ENCODE data around the gene C2orf78.
"Not testable (repeated sequence)": the region's sequence is repeated elsewhere in the genome, so short reads cannot be mapped to it uniquely, and the experiment has no call there.

The C2orf78 gene

DNA sequence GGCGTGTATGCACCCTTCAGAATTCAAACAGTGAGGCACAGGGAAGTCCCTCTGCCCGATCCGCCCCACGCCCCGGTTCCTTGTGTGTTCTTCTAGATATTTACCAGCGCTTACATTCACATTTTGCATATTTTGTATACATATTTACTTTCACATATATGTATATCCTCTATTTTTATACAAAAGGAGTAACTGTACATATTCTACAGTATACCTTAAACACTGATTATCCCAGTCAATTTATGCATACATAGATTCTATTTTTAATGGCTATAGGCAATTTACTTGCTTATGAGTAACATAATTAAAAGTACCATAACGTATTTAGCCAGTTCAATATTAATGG lies 3.8 kb upstream of the C2orf78 start:
- no peak for DNase-seq

DNA sequence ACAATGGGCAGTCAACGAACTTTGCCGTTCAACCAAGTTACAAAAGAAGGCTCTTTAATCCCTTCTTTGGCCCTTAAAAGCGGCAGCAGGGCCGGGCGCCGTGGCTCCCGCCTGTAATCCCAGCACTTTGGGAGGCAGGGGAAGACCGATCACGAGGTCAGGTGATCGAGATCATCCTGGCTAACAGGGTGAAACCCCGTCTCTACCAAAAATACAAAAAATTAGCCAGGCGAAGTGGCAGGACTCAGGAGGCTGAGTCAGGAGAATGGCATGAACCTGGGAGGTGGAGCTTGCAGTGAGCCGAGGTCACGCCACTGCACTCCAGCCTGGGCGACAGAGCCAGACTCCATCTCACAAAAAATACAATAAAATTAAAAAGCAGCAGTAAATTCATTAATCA lies 581 bp upstream of the C2orf78 start:
- DNase-seq, result not testable (repeated sequence)

DNA sequence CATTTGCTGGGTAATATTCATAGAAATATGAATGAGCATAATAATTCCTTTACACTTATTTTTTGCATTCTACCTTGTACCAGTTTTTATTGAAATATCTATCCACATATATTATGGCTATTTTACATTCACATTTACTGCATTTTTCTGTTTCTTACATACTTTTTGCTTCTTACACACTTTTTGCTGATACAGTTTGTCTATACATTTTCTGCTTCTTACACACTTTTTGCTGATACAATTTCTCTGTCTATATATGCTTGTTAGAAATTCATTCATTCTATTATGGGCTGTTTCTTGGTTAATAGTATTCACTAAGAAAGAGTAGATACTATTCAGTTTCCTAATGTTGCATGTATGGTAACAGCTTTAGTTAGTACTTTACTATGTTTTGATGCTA lies 27.9 kb downstream of the C2orf78 start:
- no peak for DNase-seq

DNA sequence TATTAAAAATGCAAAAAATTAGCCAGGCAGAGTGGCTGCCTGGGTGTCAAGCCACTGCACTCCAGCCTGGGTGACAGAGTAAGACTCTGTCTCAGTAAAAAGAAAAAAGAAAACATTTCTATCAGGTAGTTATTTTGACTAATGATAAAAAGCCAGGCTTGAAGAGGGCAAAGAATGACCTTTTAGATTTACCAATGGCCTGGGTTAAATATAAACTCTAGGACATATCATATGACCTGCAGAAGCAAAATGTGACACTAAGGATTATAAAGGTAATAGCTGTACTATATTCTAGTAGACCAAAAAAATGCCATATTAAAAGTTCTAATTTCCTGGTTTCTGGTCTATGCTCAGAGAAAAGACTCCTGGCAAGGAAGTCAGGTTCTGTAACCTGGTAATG lies 28.7 kb downstream of the C2orf78 start:
- DNase-seq, result no peak

DNA sequence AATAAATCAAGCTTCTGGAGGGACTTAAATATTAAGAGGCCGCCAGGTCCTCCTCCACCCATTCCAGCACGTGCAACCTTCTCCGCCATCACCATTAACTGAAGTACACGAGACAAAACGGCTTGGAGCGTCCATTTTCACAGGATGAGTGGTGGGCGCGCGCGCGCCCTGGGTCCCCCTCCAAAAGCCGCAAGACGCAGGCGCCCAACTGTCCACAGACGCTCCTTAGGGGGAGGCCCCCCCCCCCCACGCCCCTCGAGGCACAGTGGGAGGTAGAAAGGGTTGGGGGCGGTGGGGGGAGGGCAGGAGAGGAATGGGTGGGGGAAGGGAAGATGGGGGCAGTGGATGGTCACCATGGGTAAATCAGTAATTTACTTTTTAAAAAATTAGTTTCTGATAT lies 34.3 kb downstream of the C2orf78 start:
- no peak for DNase-seq

DNA sequence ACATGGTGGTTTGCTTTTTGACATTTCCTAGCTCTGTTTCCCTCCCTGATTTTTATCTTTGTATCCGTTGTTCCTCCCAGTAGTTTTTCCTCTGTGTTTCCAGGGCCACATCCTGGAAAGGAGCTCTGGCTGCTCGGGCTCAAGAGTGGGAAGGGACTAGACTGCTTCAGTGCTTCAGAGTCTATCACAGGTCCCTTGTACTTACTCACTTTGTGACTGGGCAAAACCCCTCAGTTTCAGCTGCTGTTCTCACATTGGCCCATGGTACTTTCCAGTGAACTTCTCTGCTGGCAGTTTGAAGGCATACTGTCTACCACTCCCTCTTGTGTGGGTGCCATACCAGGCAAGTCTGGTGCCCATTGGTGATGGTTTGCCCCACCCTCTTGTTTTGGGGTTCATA lies 37.2 kb downstream of the C2orf78 start:
- no peak for DNase-seq

DNA sequence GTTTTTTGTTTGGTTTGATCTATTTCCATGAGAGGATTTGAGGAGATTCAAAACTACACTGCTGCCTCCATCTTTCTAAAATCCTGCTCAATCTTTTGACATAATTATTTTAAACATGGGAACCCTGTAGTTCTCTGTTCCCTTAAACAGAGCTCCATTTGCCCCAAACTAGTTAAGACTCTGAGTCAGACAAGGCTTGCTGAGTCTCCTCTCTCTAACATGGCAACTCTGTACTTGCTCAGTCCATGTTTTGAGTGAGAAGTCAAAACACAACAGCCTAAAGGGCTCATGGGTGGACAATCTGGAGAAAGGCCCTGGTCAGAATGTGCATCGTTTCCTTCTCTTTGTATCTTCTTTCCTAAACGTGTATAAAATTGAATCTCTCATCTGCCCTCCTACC lies 37.7 kb downstream of the C2orf78 start:
- no peak for DNase-seq

DNA sequence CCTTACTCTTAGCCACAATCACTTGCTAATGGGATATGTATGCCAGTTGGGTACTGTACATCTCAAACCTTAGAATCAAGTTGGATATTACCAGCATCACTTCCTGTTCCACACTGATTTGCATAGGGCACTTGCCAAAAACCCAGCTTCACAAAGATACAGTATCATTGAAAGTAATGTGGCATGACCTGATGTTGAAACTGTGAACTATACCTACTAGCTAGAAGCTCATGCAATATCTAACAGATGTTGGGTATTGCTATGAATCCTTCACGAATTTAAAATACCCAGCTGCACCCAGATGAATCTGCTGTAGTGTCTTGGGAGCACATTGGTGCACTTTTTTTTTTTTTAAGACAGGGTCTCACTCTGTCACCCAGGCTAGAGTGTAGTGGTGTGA lies 38.3 kb downstream of the C2orf78 start:
- no peak for DNase-seq

DNA sequence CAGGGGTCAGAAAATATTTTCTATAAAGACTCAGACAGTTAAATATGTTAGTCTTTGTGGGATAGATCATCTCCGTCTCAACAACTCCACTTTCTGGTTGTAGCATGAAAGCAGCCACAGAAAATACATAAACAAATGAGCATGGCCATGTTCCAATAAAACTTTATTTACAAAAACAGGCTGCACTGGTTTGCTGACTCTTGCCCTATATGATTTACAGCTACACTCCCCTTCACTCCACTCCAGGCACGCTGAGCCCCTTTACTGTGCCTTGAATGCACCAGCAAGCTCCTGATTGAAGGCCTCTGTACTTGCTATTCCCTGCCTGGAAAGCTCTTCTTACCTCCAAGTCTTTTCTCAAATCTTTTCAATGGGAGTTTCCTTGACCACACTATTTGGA lies 39.0 kb downstream of the C2orf78 start:
- no peak for DNase-seq

DNA sequence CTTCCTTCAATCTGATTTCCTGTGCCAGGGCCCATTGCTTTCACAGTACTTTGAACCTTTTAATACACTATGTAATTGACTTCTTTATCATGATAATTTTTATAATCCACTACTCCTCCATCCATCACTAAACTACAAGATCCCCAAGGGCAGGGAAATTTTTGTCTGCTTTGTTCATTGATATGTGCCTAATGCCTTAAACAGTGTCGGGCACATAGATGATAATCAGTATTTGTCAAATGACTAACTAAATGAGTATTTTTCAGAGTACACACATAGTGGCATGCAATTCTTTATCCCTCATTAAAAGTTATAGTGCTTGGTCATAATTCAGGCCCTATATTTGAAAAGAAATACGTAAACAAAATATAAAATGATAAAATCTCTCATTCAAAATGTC lies 39.4 kb downstream of the C2orf78 start:
- no peak for DNase-seq

DNA sequence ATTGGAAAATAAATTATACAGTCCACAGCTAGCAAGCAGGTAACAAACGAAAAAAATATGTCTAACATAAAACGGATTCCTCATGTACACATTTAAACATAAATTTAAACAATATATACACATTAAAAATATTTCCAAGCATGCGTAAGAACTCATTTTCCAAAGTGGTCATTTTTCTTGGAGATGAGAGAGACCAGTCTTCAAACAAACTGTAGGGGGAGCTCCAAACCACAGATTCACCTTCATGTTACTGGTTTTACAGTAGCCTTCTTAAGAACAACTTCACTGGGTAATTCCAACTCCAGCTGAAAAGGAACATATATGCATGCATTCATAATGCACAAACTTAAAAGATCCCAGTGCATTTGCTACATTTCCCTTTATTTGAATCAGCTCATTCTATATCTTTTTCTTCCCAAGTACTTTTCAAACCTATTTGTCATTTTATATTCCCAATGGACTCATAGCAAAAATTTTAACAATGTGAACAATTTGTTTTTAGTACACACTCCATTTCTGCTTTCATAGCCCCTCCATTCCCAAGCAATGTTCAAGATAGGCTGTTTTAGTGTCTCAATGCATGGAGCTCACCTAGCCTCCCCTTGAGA lies 40.0 kb downstream of the C2orf78 start:
- peak; percentile 76 to 79 for DNase-seq

DNA sequence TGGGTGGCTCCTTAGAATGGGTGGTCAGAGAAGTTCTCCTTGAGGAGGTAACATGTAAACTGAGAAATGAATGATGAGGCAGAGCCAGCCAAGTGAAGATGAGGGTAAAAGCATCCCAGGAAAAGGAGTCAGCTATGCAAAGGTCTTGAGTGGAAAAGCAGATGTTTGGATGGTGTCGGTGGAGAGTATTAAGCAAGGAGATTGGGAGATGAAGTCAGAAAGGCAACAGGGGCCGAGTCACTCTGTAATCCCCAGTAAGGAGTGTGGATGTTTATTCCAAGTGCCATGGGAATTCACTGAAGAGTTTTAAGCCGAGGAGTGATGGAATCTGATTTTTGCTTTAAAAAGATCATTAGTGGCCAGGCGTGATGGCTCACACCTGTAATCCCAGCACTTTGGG lies 41.4 kb downstream of the C2orf78 start:
- DNase-seq, result no peak

DNA sequence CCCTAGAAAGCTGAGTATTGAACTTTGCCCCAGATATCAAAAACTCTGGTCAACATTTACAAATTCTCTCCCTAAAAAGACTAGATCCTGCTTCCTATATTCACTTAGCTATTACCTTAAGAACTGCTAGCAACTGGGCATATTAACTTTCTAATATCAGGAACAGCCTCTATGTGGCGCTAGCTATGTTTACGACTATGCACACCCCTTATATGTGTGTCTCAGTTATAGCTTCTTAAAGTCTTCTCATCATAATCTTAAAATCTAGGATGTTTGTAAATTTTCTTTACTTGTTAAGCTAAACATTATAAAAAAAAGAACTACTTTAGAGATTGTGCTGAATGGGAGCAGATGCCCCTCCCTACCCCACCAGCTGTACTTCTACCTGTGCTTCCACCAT lies 43.0 kb downstream of the C2orf78 start:
- peak; percentile 54 to 66 for DNase-seq

DNA sequence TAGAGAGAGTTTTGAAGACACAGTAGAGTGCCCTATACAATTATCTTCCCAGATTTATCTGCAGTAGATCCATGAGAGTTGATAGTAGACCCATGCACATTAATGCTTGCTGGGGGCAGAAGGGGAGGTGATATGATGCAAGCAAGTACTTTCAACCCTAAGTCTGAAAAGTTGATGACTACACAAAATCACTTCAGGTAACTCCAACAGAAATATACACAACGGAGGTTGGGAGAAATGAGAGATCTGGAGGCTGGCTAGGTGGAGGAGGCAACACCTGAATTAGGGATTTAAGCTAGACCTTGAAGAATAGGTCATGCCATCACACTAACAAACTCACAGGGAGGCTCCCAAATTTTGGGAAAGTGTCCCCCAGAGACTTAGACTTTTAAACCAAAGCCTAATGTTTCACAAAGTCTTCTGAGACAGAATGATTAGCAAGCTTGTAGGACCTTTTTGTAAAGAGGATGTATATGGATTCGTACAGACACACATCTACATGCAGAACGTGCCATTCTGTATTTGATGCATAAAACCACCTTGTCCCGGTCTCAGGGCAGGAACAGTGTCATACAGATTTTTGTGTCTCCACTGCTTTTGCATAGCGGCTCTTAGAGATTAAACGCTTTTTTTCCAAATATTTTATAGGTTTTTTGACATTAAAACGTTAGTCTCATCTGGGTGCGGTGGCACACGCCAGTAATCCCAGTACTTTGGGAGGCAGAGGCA lies 43.8 kb downstream of the C2orf78 start:
- DNase-seq, result no peak

DNA sequence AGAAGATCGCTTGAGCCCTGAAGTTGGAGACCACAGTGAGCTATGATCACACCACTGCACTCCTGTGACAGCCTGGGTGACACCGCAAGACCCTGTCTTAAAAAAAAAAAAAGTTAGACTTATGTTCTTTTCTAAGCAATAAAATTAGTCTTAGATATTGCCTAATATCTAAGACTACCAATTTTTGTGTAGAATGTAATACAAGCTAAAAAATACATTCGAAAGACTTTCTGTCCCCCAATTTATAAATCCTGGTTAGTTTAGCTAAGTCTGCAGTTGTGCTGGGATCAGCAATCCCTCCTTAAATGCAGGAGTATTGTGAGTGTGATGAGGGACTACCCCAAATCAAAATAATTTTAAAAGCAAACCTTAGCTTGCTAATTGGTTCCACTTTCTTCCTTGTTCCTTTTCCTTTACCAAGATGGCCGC lies 44.4 kb downstream of the C2orf78 start:
- no peak for DNase-seq

DNA sequence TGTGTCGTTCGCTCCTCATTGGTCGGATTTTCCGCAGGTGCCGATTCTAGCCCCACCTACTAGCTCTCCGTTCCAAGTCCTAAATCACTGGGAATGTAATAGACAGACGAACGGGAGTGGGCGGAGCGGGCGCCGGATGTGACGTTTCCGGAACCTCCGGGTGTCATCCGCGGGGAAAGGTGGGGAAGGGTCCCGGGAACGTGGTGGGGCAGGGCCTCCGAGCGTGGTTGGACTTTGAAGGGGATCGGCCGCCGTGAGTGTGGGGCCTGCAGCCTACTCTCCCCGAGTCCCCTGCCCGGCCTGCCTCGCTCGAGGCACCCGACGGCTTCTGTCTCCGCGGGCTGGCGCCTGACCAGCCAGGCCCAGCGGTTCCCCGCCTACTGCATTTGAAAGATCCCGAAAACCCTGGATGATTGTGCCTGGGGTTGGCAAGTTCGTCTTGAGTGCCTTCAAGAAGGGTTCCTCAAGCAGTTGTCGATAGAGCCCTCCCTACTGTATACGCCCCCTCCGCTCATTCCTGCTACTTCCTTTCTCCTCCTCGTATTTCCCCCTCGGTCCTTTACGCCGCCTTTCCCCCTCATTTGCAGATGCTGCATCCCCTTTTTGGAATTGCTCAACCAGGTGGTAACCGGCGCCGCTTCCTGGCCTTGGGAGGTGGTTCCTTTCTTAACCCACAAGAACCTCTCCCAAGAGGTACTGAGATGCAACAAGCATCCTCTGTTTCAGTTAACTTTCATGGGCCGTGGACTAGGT lies 45.0 kb downstream of the C2orf78 start, which contains the start of gene STAMBP:
Gene STAMBP (plus strand): TSS at position 144 of the 753 bp plus-strand sequence. CDS start 1,896 bp downstream, outside the sequence.
- DNase-seq, result peak; percentile 98

DNA sequence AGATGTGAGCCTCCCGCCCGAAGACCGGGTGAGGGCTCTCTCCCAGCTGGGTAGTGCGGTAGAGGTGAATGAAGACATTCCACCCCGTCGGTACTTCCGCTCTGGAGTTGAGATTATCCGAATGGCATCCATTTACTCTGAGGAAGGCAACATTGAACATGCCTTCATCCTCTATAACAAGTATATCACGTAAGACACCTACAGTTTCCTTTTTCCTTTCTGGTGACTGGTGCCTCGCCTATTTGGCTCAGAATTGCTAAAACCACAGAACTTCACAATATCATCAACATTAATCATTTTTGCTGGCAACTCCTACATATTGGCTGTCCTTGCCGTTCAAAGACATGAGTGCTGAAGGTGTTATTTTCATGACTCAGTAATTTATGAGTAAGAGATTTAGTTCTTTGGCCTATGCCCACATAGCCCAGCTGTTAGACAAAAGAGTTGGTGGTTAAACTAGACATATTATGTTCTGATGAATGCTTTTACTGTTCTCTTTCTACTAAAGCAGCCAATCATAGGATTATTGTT lies 47.0 kb downstream of the C2orf78 start:
- peak; percentile 44 to 58 for DNase-seq

DNA sequence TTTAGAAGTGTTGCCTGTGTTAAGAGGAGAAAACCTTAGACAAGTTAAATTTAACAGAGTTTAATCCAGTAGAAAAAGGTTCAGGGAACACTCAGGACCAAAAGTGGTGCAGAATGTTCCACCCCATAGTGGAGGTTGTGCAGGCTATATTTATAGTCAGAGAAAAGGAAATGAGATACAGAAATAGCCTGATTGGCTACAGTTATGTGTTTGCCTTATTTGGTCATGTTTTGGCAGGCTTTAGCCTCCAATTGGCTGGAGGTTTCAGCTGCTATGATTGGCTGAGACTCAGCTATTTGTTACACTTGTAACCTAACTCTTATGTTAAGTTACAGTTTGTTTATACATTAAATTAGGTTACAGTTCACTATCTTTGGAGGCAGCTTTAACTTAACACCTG lies 48.9 kb downstream of the C2orf78 start:
- DNase-seq, result no peak

DNA sequence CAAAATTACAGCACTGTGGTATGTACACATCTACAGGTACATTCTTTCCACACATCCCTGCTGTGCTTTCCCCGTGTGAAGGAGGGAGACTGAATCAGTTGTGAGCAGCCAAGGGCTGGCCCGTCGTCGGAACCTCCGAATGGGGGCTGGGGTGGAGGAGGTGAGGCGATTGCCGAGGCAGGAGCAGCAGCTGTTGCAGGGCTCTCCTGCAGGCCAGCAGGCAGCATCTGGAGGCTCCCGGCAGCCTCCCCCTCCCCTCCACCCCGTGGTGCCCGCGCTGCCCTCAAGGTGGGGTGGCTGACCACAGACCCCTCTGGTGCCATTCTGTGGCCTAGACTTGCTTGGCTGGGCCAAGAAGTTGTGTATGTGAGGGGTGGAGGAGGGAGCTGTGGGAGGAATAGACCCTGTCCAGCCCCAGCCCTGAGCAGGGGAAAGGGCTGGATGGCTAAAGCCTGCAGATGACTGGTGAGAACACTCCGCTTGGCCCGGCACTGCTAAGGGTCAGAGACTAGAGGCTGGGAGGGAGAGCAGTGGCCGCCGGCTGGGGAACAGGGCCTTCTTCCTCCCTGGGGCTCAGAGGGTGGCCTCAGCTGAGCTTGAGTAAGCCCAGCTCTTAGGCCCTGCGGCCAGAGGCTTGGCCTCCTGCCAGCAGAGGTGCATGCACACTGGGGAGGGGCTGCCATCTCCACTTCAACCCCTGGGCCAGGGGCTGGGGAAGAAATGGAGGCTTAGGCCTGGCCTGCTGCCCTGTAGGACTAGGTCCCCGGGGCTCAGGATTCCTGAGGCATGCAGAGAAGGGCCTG lies 52.4 kb downstream of the C2orf78 start:
- no peak for DNase-seq

DNA sequence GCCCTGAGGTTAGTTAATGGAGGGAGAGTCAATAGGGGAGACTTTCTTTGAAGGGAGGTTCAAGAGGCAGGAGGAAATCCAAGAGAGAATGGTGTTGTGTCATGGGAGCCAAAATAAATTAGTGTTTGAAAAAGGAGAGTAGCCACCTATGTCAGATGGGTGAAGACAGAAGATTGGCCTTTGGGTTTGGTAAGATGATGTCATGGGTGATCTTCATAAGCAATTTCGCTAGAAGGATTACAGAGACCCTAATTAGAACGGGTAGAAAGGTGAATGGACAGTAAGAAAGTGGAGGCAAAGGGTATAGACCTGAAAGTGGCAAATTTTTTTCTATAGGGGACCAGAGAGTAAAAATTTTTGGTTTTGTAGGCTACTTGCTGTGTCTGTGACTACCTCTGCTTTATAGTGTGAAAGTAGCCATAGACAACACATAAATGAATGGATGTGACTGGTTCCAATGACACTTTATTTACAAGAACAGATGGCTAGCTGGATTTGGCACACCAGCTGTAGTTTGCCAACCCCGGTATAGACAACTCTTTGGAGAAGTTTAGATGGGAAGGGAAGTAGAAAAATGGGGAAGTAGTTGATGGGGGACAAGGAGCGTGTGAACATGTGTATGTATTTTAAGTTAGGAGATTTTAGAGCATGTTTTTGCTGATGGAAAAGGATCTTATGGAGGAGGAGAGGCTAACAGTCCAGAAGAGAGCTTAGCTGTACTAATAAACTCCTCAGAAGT lies 54.0 kb downstream of the C2orf78 start:
- peak; percentile 60 to 67 for DNase-seq

DNA sequence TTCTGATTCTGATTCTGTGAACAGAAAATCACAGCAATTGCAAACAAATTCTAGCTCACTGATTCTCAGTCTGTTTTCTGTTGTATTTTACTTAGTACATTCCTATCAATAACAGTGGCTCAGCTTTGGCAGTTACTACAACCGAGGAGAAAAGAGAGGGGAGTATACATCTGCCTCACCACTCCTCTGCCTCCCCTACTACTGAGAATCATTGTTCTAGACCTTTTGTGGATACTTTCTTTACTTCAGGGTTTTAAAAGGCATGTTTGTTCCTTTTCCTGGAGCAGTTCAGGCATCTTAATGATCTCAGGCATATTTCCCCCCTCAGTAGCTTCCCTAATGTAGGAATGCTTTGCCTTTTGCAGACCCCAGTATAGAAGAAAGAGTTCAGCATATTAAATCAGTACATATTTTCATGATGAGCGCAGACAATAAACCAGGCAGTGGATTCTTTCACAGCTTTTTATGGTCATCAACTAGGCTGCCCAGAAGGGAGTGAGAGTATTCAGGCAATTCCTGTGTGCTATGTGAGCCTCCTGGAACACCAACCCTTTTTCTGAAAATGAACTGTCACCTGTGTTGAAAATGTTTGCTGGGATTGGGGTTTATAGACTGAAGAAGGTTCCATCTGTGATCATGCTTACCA lies 55.0 kb downstream of the C2orf78 start:
- no peak for DNase-seq
